Suprapubic skin (tissue), 4 donors: ENCODE results near the gene GMDS. TPM values are rescaled to one million over a fixed set of nuclear protein-coding genes. Genes with fewer than 3 reads are reported as not detected.

ENCODE experiments used
- DNase-seq, 2 donors: peaks; one replicate each; pipeline ENCODE4 v3.0.0-alpha.2; 2019; ENCODE audit warnings: low spot score in 2 of 2
- H3K27ac ChIP-seq: fragments of 200-600 bp; sonication (generic); one replicate; pipeline ENCODE4 v1.5.1; 2019
- H3K27me3 ChIP-seq: fragments of 200-600 bp; sonication (generic); one replicate; pipeline ENCODE4 v1.5.1; 2019
- H3K36me3 ChIP-seq: fragments of 200-600 bp; sonication (generic); one replicate; pipeline ENCODE4 v1.5.1; 2019
- H3K4me1 ChIP-seq: fragments of 200-600 bp; sonication (generic); one replicate; pipeline ENCODE4 v1.5.1; 2019
- H3K4me3 ChIP-seq: fragments of 200-600 bp; sonication (generic); one replicate; pipeline ENCODE4 v1.5.1; 2019; ENCODE audit warnings: mild to moderate bottlenecking
- H3K9me3 ChIP-seq: fragments of 200-600 bp; sonication (generic); one replicate; pipeline ENCODE4 v1.5.1; 2019
- CTCF ChIP-seq, 2 donors: fragments of 200-600 bp in 1 of 2; fragments of 450-650 bp in 1 of 2; sonication (generic) in 1 of 2; IDR thresholded peaks; one replicate each; pipeline ENCODE4 v1.5.1; 2016 to 2019; ENCODE audit warnings: antibody characterized with exemption in 2 of 2, mild to moderate bottlenecking in 1 of 2, moderate library complexity in 1 of 2
- EP300 ChIP-seq: sonication (generic); formaldehyde crosslinking; IDR thresholded peaks from one replicate; pipeline ENCODE4 v1.6.1; 2017; ENCODE audit warnings: antibody characterized with exemption
- POLR2A ChIP-seq, 2 donors: fragments of 450-650 bp; IDR thresholded peaks; one replicate each; pipeline ENCODE4 v1.6.1; 2017; ENCODE audit warnings: antibody characterized with exemption in 2 of 2, mild to moderate bottlenecking in 2 of 2, moderate library complexity in 2 of 2
- POLR2AphosphoS5 ChIP-seq, 3 donors: sonication (generic); formaldehyde crosslinking; IDR thresholded peaks; one replicate each; pipeline ENCODE4 v1.6.1; 2017; ENCODE audit warnings: antibody characterized with exemption in 3 of 3
- WGBS: methylation state at CpG from one replicate; pipeline ENCODE4 v1.1.5; 2018; 5-methylcytosine and 5-hydroxymethylcytosine counted together
- total RNA-seq, 4 donors: library from RNA; depleted of rRNA; stranded (reverse); fragments of >200 nt; gene quantifications; one replicate each; pipeline ENCODE4 v1.1.0, GENCODE V29; 2016

The GMDS gene
- total RNA-seq, 4 donors from 2014 or later = 11.7 to 19.3 (median 13.2) TPM

GRCh38 chr6:2226775-2227174 is 18.6 kb downstream of the GMDS start:
- Histone ChIP-seq H3K27me3 (no peaks in the 10 kb centered on the region), H3K36me3 (no peaks in the 10 kb centered on the region), H3K9me3 (no peaks in the 10 kb centered on the region), H3K4me1 (no peaks in the 10 kb centered on the region), H3K4me3 (no peak overlapping the region), H3K27ac (no peak overlapping the region)
- WGBS = 92% methylated on average over 2 of the region's 2 CpGs
- TF ChIP-seq POLR2AphosphoS5 (IDR thresholded peaks at IDR 0.05) (no peak), POLR2A (IDR thresholded peaks at IDR 0.05) (no peak), EP300 (no peak), CTCF (IDR thresholded peaks at IDR 0.05) (no peak)
- DNase-seq = no peak

- H3K4me1 ChIP-seq = no peaks in the 10 kb centered on the region
Measured at GRCh38 chr6:2225422-2226392, 19.7 kb downstream of the GMDS start.

GRCh38 chr6:2224847-2225382 is 20.5 kb downstream of the GMDS start:
- H3K4me3 ChIP-seq = no peak overlapping the region
- no peak for TF ChIP-seq POLR2A (IDR thresholded peaks at IDR 0.05)
- no peak for TF ChIP-seq POLR2AphosphoS5 (IDR thresholded peaks at IDR 0.05)
- no peak for TF ChIP-seq CTCF (IDR thresholded peaks at IDR 0.05)
- no peak for TF ChIP-seq EP300
- H3K4me1 ChIP-seq = no peaks in the 10 kb centered on the region
- 94% methylated on average over 11 of the region's 11 CpGs for WGBS
- H3K27ac ChIP-seq = no peak overlapping the region
- no peaks in the 10 kb centered on the region for H3K36me3 ChIP-seq
- DNase-seq = no peak
- no peaks in the 10 kb centered on the region for H3K27me3 ChIP-seq
- H3K9me3 ChIP-seq = no peaks in the 10 kb centered on the region

More at GRCh38 chr6:2225422-2226392, 19.7 kb downstream of the GMDS start:
- H3K36me3 ChIP-seq = no peaks in the 10 kb centered on the region
- no peak overlapping the region for H3K4me3 ChIP-seq
- no peak for TF ChIP-seq POLR2A (IDR thresholded peaks at IDR 0.05)
- TF ChIP-seq CTCF (IDR thresholded peaks at IDR 0.05) = no peak
- no peak for TF ChIP-seq POLR2AphosphoS5 (IDR thresholded peaks at IDR 0.05)
- no peak for TF ChIP-seq EP300
- no peak overlapping the region for H3K27ac ChIP-seq
- WGBS = 66% methylated on average over 6 of the region's 6 CpGs
- no peaks in the 10 kb centered on the region for H3K27me3 ChIP-seq
- H3K9me3 ChIP-seq = no peaks in the 10 kb centered on the region
- no peak for DNase-seq

GRCh38 chr6:2222275-2222842 is 23.0 kb downstream of the GMDS start:
- Histone ChIP-seq H3K27me3 (no peaks in the 10 kb centered on the region), H3K9me3 (no peaks in the 10 kb centered on the region), H3K36me3 (no peaks in the 10 kb centered on the region), H3K4me3 (peak overlapping the region; percentile 38), H3K4me1 (no peaks in the 10 kb centered on the region), H3K27ac (no peak overlapping the region)
- 68% methylated on average over 6 of the region's 6 CpGs for WGBS
- TF ChIP-seq EP300 = no peak
- TF ChIP-seq CTCF (IDR thresholded peaks at IDR 0.05) = no peak
- TF ChIP-seq POLR2AphosphoS5 (IDR thresholded peaks at IDR 0.05) = no peak
- DNase-seq = no peak

- DNase-seq = no peak
- Histone ChIP-seq H3K9me3 (no peaks in the 10 kb centered on the region), H3K27me3 (no peaks in the 10 kb centered on the region), H3K27ac (no peak overlapping the region), H3K4me3 (peak overlapping the region; percentile 38), H3K4me1 (no peaks in the 10 kb centered on the region), H3K36me3 (no peaks in the 10 kb centered on the region)
- TF ChIP-seq CTCF (IDR thresholded peaks at IDR 0.05) = no peak
- no peak for TF ChIP-seq EP300
- no peak for TF ChIP-seq POLR2A (IDR thresholded peaks at IDR 0.05)
- no peak for TF ChIP-seq POLR2AphosphoS5 (IDR thresholded peaks at IDR 0.05)
- WGBS = 58% methylated on average over 6 of the region's 6 CpGs
Measured at GRCh38 chr6:2221726-2222274, 23.6 kb downstream of the GMDS start.
